Measurements from ENCODE around the gene SH3RF3.

The SH3RF3 gene

DNA sequence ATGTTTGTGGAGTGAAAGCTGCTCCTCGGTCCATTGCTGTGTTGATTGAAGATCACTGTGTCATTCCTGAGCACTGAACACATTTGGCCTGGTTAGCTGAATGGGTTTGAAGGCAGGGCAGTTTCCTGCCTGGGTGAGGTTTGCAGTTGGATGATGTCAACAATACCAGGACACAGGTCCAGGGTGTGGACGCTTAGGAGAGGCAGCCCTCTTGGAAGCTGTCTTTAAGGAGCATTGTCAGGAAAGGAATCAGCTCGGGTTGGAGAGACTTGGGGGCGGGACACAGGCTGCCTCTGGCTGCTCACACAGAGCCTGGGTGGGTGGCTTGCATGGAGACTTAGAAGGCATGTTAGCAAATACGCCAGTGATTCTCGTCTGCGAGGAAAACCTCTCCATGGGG, 247.1 kb downstream of the SH3RF3 start:
- no peak for ATAC-seq (ENCODE audit: low read depth)

GRCh38 chr2:109376796-109377495, 247.9 kb downstream of the SH3RF3 start:
- Histone ChIP-seq H3K36me3 (ENCODE audit: low read depth) (no peaks in the 10 kb centered on the region), H3K4me1 (ENCODE audit: insufficient read depth, poor library complexity, severe bottlenecking) (no peaks in the 10 kb centered on the region), H3K27ac (ENCODE audit: poor library complexity, severe bottlenecking) (no peak overlapping the region), H3K27me3 (ENCODE audit: insufficient read depth, poor library complexity, severe bottlenecking) (no peaks in the 10 kb centered on the region), H3K9me3 (ENCODE audit: severe bottlenecking) (no peaks in the 10 kb centered on the region), H3K4me3 (ENCODE audit: severe bottlenecking) (no peak overlapping the region)
- DNase-seq (ENCODE audit: low spot score) (peak; percentile 26), ATAC-seq (ENCODE audit: low read depth) (peak; percentile 26; the same call in 1 of the 3 replicates)
- TF ChIP-seq, protein P1, sequence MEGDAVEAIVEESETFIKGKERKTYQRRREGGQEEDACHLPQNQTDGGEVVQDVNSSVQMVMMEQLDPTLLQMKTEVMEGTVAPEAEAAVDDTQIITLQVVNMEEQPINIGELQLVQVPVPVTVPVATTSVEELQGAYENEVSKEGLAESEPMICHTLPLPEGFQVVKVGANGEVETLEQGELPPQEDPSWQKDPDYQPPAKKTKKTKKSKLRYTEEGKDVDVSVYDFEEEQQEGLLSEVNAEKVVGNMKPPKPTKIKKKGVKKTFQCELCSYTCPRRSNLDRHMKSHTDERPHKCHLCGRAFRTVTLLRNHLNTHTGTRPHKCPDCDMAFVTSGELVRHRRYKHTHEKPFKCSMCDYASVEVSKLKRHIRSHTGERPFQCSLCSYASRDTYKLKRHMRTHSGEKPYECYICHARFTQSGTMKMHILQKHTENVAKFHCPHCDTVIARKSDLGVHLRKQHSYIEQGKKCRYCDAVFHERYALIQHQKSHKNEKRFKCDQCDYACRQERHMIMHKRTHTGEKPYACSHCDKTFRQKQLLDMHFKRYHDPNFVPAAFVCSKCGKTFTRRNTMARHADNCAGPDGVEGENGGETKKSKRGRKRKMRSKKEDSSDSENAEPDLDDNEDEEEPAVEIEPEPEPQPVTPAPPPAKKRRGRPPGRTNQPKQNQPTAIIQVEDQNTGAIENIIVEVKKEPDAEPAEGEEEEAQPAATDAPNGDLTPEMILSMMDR (IDR thresholded peaks at IDR 0.05; ENCODE audit: poor library complexity, severe bottlenecking), result no peak

More for the DNA sequence above, 247.1 kb downstream of the SH3RF3 start:
- DNase-seq (ENCODE audit: low spot score), result peak; percentile 32
- Histone ChIP-seq H3K36me3 (ENCODE audit: low read depth) (no peaks in the 10 kb centered on the region), H3K27me3 (ENCODE audit: insufficient read depth, poor library complexity, severe bottlenecking) (no peaks in the 10 kb centered on the region), H3K4me1 (ENCODE audit: insufficient read depth, poor library complexity, severe bottlenecking) (no peaks in the 10 kb centered on the region), H3K9me3 (ENCODE audit: severe bottlenecking) (no peaks in the 10 kb centered on the region), H3K4me3 (ENCODE audit: severe bottlenecking) (no peak overlapping the region), H3K27ac (ENCODE audit: poor library complexity, severe bottlenecking) (no peak overlapping the region)
- TF ChIP-seq, protein P1 (IDR thresholded peaks at IDR 0.05; ENCODE audit: poor library complexity, severe bottlenecking), result no peak

DNA sequence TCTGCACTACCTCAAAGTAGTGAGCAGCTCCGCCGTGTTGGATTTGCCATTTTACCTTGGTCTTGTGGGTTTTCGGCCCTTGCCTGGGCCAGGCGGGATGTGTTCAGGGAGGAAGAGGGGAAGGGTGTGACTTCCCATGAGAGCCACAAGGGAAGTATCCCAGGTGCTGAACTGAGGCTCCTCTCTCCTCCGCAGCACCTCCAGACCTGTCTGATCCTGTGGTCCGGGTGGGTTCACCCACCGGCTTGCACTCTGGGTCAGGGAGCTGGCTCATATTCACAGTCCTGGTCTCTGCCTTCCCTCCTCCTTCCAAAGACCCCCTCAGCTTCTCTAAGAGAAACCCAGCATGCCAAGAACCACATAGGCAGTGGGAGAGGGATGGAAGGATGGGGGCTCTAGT, 249.0 kb downstream of the SH3RF3 start:
- Histone ChIP-seq H3K27me3 (ENCODE audit: insufficient read depth, poor library complexity, severe bottlenecking) (no peaks in the 10 kb centered on the region), H3K27ac (ENCODE audit: poor library complexity, severe bottlenecking) (no peak overlapping the region), H3K4me1 (ENCODE audit: insufficient read depth, poor library complexity, severe bottlenecking) (no peaks in the 10 kb centered on the region), H3K9me3 (ENCODE audit: severe bottlenecking) (no peaks in the 10 kb centered on the region), H3K36me3 (ENCODE audit: low read depth) (no peaks in the 10 kb centered on the region), H3K4me3 (ENCODE audit: severe bottlenecking) (no peak overlapping the region)
- ATAC-seq (ENCODE audit: low read depth) (no peak), DNase-seq (ENCODE audit: low spot score) (peak; percentile 19)
- TF ChIP-seq, protein P1 (IDR thresholded peaks at IDR 0.05; ENCODE audit: poor library complexity, severe bottlenecking), result no peak

GRCh38 chr2:109378682-109379081, 249.7 kb downstream of the SH3RF3 start:
- H3K27me3 ChIP-seq (ENCODE audit: insufficient read depth, poor library complexity, severe bottlenecking), result no peaks in the 10 kb centered on the region
- H3K4me3 ChIP-seq (ENCODE audit: severe bottlenecking), result no peak overlapping the region
- DNase-seq (ENCODE audit: low spot score), result peak; percentile 4
- H3K36me3 ChIP-seq (ENCODE audit: low read depth), result no peaks in the 10 kb centered on the region
- H3K27ac ChIP-seq (ENCODE audit: poor library complexity, severe bottlenecking), result no peak overlapping the region
- no peaks in the 10 kb centered on the region for H3K4me1 ChIP-seq (ENCODE audit: insufficient read depth, poor library complexity, severe bottlenecking)
- no peaks in the 10 kb centered on the region for H3K9me3 ChIP-seq (ENCODE audit: severe bottlenecking)
- TF ChIP-seq, protein P1 (IDR thresholded peaks at IDR 0.05; ENCODE audit: poor library complexity, severe bottlenecking), result no peak
- no peak for ATAC-seq (ENCODE audit: low read depth)

- H3K36me3 ChIP-seq (ENCODE audit: low read depth), result no peaks in the 10 kb centered on the region
- H3K27me3 ChIP-seq (ENCODE audit: insufficient read depth, poor library complexity, severe bottlenecking), result no peaks in the 10 kb centered on the region
These were observed 250.5 kb downstream of the SH3RF3 start for GRCh38 chr2:109379507-109379906.

More at GRCh38 chr2:109379507-109379906, 250.5 kb downstream of the SH3RF3 start:
- peak; percentile 15 for DNase-seq (ENCODE audit: low spot score)
- H3K9me3 ChIP-seq (ENCODE audit: severe bottlenecking), result no peaks in the 10 kb centered on the region
- TF ChIP-seq, protein P1 (IDR thresholded peaks at IDR 0.05; ENCODE audit: poor library complexity, severe bottlenecking), result no peak
- 0 out of 3 replicates have a peak, but pooled peaks have one; percentile 20 for ATAC-seq (ENCODE audit: low read depth)
- no peak overlapping the region for H3K27ac ChIP-seq (ENCODE audit: poor library complexity, severe bottlenecking)
- H3K4me1 ChIP-seq (ENCODE audit: insufficient read depth, poor library complexity, severe bottlenecking), result no peaks in the 10 kb centered on the region
- no peak overlapping the region for H3K4me3 ChIP-seq (ENCODE audit: severe bottlenecking)

Measured in RWPE2 (cell line).